GM19239 (cell line): Measurements from ENCODE around the gene ALOX5AP.
"Not testable (repeated sequence)": the region's sequence is repeated elsewhere in the genome, so short reads cannot be mapped to it uniquely, and the experiment has no call there.

Experiments
- DNase-seq: peaks from one replicate; pipeline ENCODE4 v3.0.0; 2011; ENCODE audit warnings: low spot score; ENCODE audit not compliant: insufficient read length
- FAIRE-seq: peaks from 2 replicates; lab custom pipeline; 2011; peaks lifted over from hg19 to GRCh38; lab: Jason Lieb, UNC

ALOX5AP gene

DNA sequence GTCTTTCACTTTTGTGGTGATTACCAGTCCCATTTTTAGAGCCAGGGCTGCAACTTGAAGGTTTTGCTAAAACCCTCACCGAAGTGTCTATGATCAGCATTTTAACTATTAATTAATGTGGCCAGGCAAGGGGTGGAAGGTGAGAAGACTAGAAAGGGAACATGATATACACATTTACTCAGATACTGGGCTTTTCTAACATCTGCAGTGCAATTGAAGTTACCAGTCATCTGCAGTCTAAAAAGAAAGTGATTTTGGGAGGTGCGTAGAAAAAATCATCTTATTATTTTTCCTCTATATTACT lies 481 bp downstream of the ALOX5AP start:
- DNase-seq = no peak
- FAIRE-seq = no peak

DNA sequence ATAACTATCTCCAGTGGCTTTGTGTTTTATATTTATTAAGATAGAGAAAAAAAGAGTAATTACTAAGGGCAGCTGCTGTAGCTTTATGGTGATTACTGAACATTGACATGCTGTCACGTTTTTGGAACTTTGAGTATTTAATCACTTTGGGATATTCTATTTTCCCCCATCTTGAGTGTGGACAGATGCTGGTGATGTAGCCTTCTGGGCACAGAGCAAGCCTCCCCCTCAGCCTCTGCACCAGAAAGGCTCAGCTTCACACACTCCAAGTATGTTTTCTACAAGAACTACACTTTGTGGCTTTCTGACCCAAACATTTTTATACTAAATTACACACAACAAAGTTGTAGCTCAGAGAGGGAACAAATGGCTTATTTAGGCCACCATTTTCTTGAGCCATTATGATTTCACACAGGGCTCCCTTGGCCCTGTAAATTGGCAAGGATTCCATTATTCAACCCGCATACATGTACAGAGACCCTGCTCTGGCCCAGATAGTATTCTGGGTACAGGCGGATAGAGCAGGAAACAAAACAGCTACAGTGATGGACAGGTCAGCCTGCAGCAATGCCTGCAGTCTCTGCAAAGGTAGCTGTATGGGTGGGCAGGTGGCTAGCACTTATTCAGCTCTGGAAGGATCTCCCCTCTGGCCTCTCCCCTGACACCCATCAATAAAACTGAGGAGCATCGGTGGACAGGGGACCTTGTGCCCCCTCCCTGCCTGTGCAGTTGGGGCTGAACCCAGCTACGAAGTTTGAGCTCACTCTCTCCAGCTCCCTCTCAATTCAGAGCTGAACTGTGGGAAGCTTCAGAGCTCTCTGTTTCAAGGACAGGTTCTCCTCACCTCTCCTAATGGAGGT lies 1.3 kb downstream of the ALOX5AP start:
- FAIRE-seq = peak; percentile 18
- DNase-seq = no peak

DNA sequence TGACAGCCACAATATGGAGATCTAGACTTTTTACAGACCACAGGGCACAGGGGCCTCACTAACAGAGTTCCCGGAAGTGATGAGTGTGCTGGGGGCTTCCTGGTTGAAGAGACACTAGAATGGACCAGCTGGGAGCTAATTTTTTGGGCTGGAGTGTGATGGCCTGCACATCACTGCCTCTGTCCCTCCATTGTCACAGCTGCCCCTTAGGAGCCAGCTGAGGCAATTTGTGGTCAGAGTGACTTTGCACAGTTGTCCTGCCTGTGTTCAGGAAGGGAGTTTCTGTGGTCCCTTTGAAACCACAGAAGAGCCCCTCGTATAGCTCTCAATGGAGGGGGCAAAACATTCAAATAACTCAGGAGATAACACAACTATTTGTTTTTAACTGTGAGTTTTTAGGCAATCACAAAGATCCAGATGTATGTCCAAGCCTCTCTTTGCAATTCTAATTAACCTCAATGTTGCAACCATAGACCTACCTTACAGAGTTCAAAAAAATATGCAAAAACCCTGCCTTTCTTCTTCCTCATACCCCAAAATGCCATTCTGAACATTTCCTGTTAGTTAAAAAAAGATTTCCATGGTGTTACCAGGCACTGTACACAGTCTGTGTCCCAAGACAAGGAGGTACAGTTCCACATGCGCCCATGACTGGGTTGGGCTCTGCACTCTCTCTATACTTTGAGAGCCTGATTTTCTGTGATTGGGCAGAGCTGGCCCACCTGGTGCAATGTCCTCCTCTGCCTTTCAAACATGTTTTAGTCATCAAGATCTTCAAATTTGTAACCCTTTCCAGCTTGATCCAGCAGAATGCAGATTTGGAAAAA lies 2.4 kb downstream of the ALOX5AP start:
- peak; percentile 31 for FAIRE-seq

DNA sequence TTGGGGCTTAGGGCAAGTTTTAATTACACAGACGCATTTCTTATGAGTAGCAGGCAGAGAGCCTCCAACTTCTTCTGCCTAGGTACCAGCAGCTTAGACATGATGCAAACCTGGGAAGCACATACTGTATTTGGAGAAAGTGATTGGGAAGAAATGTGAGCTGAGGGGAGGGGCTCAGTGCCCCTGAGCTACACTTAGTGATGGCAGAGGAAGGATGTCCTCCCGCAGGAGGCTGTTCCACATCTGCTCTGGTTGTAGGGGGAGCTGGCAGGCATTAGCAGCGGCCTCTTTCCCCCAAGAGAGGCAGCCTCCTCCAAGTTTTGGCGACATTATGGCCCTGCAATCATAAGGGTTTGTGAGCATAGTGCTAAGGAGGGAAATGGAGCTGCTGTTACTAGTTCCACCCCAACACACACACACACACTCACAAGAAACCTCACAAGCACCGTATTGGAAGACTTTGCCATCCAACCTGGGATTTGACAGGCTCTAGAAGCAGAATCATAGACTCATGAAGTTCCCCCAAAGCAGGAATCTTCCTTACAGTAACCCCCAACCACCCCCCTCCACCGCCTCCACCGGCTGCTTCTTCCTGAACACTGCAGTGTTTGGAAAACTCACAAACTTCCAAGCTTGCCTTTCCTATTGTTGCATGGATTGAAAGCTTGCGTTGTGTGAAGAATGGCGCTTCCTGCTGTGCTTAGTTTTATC lies 3.3 kb downstream of the ALOX5AP start:
- no peak for DNase-seq
- no peak for FAIRE-seq

More for the DNA sequence above, 2.4 kb downstream of the ALOX5AP start:
- DNase-seq = no peak

DNA sequence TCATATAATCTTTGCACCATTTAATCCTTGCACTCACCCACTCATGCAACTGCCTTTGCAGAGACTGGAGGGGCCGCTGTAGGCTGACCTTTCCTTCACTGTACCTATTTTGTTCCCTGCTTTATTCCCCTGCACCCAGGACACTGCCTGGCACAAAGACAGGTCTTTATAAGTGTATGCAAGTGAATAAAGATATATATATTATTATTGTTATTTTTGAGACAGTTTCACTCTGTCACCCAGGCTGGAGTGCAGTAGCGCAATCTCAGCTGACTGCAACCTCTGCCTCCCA lies 3.8 kb downstream of the ALOX5AP start:
- no peak for FAIRE-seq
- DNase-seq = no peak

DNA sequence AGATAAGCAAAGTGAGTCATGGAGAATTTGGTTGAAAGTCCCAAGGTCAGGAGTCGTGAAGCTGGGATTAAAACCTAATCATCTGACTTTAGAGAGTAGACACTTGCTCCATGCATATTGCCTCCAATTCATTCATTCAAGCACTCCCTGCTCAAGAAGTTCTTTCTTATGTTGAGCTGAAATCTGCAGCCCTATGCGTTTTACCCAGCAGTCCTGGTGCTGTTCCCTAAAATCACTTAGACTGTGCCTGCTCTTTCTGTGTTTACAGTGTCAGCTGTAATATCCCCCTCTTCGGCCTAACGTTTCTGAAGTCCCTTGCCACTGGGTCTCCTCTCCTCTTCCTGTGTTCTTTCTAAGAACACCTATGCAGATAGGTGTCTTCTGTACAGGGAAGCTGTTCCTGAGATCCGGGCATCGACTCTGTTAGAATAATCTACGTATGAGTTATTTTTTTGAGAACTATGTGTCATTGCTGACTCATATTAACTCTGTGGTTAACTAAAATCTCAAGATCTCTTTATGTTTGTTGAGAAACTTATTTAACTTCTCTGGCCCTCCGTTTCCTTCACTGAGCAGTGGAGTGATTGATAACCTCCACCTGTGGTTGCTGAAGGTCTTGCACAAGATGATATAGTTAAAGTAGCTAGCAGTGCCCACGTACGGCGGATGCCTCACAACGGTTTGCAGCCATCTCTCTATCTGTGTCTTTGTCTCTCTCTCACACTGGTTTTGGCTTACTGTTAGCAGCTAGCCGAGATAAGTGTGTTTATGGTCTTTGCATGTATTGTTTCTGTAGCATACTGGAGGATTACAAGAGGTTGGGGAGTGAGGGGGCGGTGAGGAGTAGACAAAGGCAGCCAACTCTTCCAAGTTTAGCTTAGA lies 4.7 kb downstream of the ALOX5AP start:
- no peak for DNase-seq
- FAIRE-seq = peak; percentile 37

DNA sequence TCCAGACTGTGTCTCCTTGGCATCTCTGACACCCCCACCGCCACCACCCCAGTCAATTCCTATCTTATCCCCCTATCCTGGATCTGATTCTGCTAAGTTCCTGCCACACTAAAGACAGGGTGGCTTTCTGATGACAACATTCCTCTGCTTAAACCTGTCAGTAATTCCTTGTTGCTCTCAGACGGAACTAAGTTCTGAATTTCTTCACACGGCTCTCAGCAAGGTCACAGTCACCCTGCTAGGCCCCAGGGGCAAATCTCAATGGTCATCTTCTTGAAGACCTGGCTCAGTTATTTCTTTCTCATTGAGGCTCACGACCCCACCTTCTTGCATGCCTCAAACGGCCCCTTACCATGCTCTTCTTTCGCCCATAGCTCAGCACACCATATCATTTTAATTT lies 7.6 kb downstream of the ALOX5AP start:
- DNase-seq (no peak), FAIRE-seq (no peak)

DNA sequence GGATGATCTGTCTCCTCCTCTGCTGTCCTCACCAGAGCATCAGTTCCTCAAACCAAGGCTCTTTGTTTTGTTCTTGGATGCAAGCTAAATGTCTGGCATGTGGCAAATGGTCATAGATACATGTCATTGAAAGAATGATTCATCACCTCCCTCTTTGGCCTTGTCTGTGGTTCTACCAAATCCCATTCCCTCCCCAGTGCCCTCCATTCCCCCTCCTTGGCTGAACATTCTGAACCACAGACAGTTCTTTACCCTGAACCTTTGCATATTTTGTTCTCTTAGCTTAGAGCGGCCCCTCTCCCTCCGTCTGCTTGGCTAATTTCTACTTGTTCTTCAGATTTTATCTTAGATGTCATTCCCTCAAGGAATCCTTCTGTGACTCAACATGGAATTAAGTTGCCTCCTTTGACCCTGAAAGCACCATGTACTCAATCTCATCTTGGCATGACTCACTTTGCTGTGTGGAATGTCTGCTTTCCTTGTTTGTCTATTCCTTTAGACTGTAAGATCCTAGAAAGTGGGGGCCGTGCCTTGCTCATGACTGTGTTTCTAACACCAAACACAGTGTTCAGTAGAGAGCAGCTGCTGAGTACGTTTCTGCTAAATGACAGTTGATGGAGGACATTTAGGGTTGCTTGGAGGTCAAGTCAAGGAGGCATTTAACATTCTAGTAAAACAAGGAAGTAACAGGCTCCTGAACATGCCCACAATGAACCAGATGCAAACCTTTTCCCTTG lies 8.1 kb downstream of the ALOX5AP start:
- FAIRE-seq = no peak
- DNase-seq = no peak

DNA sequence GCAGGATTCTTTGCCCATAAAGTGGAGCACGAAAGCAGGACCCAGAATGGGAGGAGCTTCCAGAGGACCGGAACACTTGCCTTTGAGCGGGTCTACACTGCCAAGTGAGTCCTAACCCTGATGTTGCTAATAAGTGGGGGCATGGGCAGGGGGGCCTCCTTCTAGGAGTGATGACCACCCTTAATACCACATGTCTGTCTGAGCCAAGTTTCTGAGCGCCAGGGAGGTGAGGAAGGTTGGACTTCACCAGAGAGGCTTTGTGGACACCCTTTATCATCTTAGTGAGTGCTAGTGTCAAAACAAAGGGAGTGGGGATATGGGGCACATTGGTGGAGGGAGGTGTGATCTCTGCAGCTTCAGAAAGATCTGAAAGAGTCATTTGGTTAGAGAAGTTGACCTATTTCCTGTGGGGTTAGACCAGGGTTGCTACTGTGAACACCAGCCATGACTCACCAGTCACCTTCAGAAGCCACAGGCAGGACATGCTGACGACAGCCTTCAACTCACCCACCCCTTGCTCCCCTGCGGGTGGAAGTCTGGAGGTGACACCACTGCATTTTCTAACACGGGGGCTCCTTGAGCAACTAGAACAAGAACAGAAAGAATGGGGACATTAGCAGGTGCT lies 8.8 kb downstream of the ALOX5AP start:
- peak; percentile 84 for DNase-seq

DNA sequence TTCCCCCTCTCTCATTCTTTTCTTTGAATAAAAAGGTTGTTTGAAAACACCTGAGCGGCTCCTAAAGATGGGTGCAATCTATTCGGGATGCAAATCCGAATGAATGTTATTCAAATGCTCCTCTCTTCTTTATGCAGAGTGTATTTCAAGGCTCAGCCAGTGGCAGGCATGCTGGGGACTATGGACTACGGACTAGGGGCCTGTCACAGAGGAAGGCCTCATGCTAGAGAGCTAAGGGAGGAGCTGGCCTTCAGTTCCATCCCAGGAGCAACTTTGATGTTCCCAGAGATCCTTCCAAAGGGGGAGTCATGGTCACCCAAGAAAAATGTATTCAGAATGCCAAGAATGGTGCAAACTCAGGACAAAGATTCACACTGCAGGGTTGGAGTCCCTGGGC lies 9.3 kb downstream of the ALOX5AP start:
- DNase-seq = no peak
- no peak for FAIRE-seq

More for the DNA sequence above, 8.8 kb downstream of the ALOX5AP start:
- peak; percentile 97 for FAIRE-seq

DNA sequence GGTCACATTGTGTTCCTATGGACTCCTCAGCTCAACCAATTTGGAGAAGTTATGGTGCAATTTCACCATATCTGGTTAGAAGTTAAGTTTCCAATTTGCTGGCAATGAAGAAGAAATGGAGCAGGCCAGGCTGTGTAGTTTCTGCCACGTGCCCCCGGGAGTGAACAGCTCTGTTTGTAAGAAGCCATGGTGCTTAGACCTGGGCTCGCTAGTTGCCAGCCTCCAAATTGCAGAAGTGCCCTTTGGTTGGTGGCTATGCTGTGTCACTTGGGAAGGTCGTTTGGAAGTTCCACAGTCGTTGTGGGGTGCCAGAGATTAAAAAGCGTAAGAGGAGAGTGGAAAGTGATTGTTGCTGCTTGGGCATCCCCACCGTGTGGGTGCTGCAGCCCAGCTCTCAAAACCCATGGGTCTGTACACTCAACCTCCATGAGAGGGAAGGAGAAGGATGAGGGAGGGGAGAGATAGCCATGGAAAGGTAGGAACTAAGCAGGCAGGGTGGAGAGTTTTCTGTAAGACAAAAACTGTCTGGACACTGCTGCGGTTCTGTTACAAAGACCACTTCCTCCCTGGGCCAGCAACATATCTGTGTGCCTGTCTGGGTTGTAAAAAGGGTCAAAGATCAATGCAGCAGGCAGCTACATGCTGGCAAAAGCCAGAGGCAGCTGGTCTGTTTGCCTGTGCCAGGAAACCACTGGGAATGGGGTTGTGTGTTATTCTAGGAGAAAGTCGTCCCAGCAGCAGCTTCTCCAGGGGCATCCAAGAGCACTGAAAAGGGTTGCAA lies 10.8 kb downstream of the ALOX5AP start:
- DNase-seq (no peak), FAIRE-seq (no peak)

DNA sequence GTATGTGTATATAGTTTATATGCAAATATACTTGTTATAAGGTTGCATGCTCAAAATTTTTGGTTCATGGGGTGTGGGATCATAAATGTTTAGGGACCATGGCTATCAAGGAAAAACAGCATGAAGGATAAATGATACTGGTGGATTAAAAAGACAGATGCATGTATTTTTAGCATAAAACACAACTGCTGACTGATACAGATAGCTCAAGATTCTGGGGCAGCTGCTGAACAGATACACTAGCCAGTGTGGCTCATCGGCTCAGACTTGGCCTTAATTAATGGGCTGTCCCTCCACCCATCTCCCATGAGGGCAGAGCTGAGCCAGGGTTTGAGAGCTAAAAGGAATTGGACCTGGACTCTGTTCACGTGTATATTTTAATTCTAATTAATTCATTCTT lies 11.4 kb downstream of the ALOX5AP start:
- DNase-seq (no peak), FAIRE-seq (no peak)

DNA sequence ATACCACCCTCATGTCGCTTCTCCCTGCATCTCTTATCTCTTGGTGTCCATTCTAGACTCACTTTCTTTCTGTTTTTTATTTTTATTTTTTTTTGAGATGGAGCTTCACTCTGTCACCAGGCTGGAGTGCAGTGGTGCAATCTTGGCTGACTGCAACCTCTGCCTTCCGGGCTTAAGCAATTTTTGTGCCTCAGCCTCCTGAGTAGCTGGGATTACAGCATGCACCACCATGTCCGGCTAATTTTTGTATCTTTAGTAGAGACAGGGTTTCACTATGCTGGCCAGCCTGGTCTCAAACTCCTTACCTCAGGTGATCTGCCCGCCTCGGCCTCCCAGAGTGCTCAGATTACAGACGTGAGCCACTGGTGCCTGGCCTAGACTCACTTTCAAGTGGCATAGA lies 12.5 kb downstream of the ALOX5AP start:
- FAIRE-seq, DNase-seq: not testable (repeated sequence)

DNA sequence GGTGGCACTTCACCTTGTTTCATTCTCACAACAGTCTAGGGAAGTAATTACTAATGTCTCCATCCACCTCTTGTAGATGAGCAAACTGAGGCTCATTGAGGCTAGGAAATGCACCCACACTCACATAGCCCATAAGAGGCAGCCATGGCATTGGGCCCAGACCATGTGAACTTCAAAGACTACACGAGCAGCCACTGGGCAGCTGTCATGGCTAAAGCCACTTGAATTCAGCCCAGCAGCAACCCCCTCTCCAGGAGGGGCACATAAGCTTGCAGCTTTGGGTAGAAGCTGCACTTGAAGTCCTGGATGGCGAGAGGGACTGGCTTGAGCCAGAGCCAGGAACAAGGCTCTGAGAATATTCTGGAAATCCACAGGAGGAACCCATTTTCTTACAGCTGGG lies 13.4 kb downstream of the ALOX5AP start:
- FAIRE-seq (no peak), DNase-seq (no peak)

DNA sequence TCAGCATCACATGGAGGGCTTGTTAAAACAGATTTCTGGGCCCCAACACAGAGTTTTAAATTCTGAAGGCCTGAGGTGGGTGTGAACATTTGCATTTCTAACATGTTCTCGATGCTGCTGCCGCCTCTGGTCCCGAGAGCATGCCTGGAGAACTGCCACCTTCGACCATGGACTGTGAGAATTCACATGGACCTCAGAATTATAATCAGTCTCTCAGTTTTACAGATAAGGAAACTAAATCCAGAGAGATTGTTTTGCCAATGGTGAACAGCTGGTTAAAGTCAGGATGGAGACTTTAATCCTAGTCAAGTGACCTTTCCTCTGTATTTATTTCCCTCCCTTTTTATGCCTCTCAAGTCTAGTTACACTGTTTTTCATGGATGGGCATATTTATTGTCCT lies 14.7 kb downstream of the ALOX5AP start:
- FAIRE-seq = peak; percentile 31

DNA sequence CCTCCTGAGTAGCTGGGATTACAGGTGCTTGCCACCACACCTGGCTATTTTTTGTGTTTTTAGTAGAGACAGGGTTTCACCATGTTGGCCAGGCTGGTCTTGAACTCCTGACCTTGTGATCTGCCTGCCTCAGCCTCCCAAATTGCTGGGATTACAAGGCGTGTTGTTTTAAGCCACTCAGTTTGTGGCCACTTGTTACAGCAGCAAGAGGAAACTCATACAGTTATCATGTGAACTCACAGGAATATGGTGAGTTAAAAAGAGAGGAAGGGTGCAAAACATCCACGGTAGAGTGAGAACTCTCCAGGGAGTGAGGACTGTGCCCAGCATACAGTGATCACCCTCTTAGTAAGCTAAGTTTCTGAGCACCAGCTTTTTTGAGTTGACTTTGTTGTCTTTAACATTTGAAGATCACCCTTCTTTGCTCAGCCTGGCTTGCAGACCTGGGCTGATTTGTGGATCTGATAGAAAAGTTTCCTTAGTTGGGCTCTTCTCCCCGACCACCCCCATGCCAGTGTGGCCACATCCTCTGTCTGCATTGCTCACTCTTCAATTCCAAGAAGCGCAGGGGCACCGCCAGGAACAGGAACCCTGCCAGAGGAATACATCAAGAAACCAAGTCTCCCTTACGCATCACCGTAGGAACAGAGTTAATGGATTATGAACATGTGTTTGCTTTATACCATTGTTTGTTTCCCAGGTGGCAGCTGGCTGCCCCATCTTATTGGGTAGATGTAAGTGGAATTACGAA lies 16.0 kb downstream of the ALOX5AP start:
- no peak for FAIRE-seq
- no peak for DNase-seq

More for the DNA sequence above, 14.7 kb downstream of the ALOX5AP start:
- no peak for DNase-seq

DNA sequence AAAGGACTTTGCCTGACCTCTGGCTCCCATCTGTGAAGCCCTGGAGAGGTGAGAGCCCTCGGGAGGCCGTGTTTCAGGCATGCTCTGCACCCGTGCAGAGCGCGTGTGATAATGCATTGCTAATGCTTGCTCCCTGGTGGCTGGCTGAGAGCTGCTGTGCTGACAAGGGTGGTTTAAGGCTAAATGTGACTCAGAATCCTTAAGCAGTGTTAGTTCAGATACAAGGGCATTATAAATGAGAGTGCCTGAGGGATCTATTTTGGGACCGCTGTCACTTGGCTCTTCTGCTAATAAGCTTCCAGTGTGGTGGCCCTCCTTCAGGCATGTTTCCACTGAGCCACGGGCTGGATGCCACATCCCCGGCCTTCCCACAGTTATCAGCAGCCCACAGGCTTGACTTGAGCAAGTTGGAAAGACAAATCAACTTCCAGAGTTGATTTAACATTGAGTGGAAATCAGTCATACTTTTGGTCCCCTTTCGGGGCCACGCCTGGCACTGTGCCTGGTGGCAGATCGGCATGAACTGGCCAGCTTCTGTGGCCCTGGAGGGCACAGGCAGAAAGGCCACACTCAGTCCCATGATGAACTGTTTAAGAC lies 17.0 kb downstream of the ALOX5AP start:
- no peak for DNase-seq

More for the DNA sequence above, 17.0 kb downstream of the ALOX5AP start:
- FAIRE-seq = no peak
